Measurements from ENCODE around the gene PRKD2. TPM values are rescaled to one million over a fixed set of nuclear protein-coding genes. Genes with fewer than 3 reads are reported as not detected.

The PRKD2 gene
- polyA plus RNA-seq, 1 donor from 2014 or later = 8.0 TPM

- H3K27me3 ChIP-seq (ENCODE audit: insufficient read depth, low read depth, low read length) = no peaks in the 10 kb centered on the region
- no peak overlapping the region for H3K4me2 ChIP-seq (ENCODE audit: low read length)
- H3K79me2 ChIP-seq (replicated peaks; ENCODE audit: insufficient read depth, low read length) = peaks cover 11% of the 10 kb centered on the region
- no peaks in the 10 kb centered on the region for H3K9me2 ChIP-seq (ENCODE audit: insufficient read depth, low read length)
- H3K36me3 ChIP-seq (ENCODE audit: insufficient read depth, low read length) = no peaks in the 10 kb centered on the region
- peaks cover 18% of the 10 kb centered on the region for H4K20me1 ChIP-seq (ENCODE audit: insufficient read depth)
- H3F3A ChIP-seq (ENCODE audit: insufficient read depth, low read length, poor library complexity, severe bottlenecking) = no peaks in the 10 kb centered on the region
- no peaks in the 10 kb centered on the region for H3K9me3 ChIP-seq (ENCODE audit: low read length)
- H3K9ac ChIP-seq (ENCODE audit: low read length) = no peak overlapping the region
- H3K4me3 ChIP-seq (ENCODE audit: low read length) = no peak overlapping the region
- TF ChIP-seq RAD21 (conservative IDR thresholded peaks at IDR 0.05) (no peak), EP300 (conservative IDR thresholded peaks at IDR 0.05; ENCODE audit: poor library complexity, severe bottlenecking) (no peak), POLR2AphosphoS5 (IDR thresholded peaks at IDR 0.05) (no peak)
- H2AFZ ChIP-seq (ENCODE audit: low read depth, low read length) = no peak overlapping the region
- H3K27ac ChIP-seq (ENCODE audit: low read length) = no peak overlapping the region
These were observed 13.7 kb upstream of the PRKD2 start for GRCh38 chr19:46730595-46730994.

DNA sequence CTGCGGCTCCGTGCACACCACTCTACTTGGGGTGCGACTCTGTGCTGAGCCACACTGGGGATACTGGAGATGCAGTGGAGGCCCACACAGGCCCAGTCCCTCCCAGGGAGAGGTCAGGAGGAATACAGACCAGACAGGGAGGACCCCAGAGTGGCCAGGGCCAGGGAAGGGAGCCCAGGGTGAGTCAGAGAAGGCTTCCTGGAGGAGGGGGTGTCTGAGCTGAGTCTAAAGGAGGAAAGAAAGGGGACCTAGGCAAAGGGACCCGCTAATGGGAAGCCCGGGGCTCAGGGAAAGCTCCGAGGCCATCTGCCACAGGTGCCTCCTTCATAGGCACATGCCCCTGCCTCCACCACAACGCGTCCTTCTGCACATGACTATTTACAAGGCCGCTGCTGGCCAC lies 13.3 kb upstream of the PRKD2 start:
- no peak for TF ChIP-seq SMC3 (conservative IDR thresholded peaks at IDR 0.05; ENCODE audit: poor library complexity)
- TF ChIP-seq EP300 (conservative IDR thresholded peaks at IDR 0.05; ENCODE audit: poor library complexity, severe bottlenecking) = no peak
- TF ChIP-seq MXI1 (conservative IDR thresholded peaks at IDR 0.05; ENCODE audit: poor library complexity, severe bottlenecking) = no peak
- no peak for TF ChIP-seq POLR2AphosphoS5 (IDR thresholded peaks at IDR 0.05)
- no peak for TF ChIP-seq TAF1 (IDR thresholded peaks at IDR 0.05; ENCODE audit: low read depth)
- TF ChIP-seq CTCF (IDR thresholded peaks at IDR 0.05; ENCODE audit: poor library complexity, severe bottlenecking) = no peak
- TF ChIP-seq RAD21 (conservative IDR thresholded peaks at IDR 0.05) = no peak
- no peak for TF ChIP-seq REST (IDR thresholded peaks at IDR 0.05; ENCODE audit: borderline replicate concordance)
- TF ChIP-seq EZH2 (IDR thresholded peaks at IDR 0.05; ENCODE audit: borderline replicate concordance, insufficient read depth, low read length, poor library complexity, severe bottlenecking) = no peak
- H3K27ac ChIP-seq (ENCODE audit: low read length) = no peak overlapping the region
- no peak overlapping the region for H3K9ac ChIP-seq (ENCODE audit: low read length)

GRCh38 chr19:46729696-46730095 lies 12.8 kb upstream of the PRKD2 start:
- H2AFZ ChIP-seq (ENCODE audit: low read depth, low read length) = no peak overlapping the region
- H3K27ac ChIP-seq (ENCODE audit: low read length) = no peak overlapping the region
- no peaks in the 10 kb centered on the region for H3K9me3 ChIP-seq (ENCODE audit: low read length)
- H3K27me3 ChIP-seq (ENCODE audit: insufficient read depth, low read depth, low read length) = no peaks in the 10 kb centered on the region
- H3K4me3 ChIP-seq (ENCODE audit: low read length) = no peak overlapping the region
- H3K36me3 ChIP-seq (ENCODE audit: insufficient read depth, low read length) = no peaks in the 10 kb centered on the region
- TF ChIP-seq RAD21 (conservative IDR thresholded peaks at IDR 0.05) = no peak
- no peak for TF ChIP-seq POLR2AphosphoS5 (IDR thresholded peaks at IDR 0.05)
- TF ChIP-seq SMC3 (conservative IDR thresholded peaks at IDR 0.05; ENCODE audit: poor library complexity) = no peak
- no peak for TF ChIP-seq EP300 (conservative IDR thresholded peaks at IDR 0.05; ENCODE audit: poor library complexity, severe bottlenecking)
- TF ChIP-seq CTCF (IDR thresholded peaks at IDR 0.05; ENCODE audit: poor library complexity, severe bottlenecking) = no peak
- no peak for TF ChIP-seq REST (IDR thresholded peaks at IDR 0.05; ENCODE audit: borderline replicate concordance)
- no peak for TF ChIP-seq TAF1 (IDR thresholded peaks at IDR 0.05; ENCODE audit: low read depth)
- TF ChIP-seq MXI1 (conservative IDR thresholded peaks at IDR 0.05; ENCODE audit: poor library complexity, severe bottlenecking) = no peak
- TF ChIP-seq EZH2 (IDR thresholded peaks at IDR 0.05; ENCODE audit: borderline replicate concordance, insufficient read depth, low read length, poor library complexity, severe bottlenecking) = no peak
- no peaks in the 10 kb centered on the region for H3F3A ChIP-seq (ENCODE audit: insufficient read depth, low read length, poor library complexity, severe bottlenecking)
- no peak overlapping the region for H3K9ac ChIP-seq (ENCODE audit: low read length)
- H3K79me2 ChIP-seq (replicated peaks; ENCODE audit: insufficient read depth, low read length) = peaks cover 11% of the 10 kb centered on the region
- no peak overlapping the region for H3K4me2 ChIP-seq (ENCODE audit: low read length)
- no peaks in the 10 kb centered on the region for H3K9me2 ChIP-seq (ENCODE audit: insufficient read depth, low read length)
- peaks cover 18% of the 10 kb centered on the region for H4K20me1 ChIP-seq (ENCODE audit: insufficient read depth)

More for the DNA sequence above, 13.3 kb upstream of the PRKD2 start:
- H3F3A ChIP-seq (ENCODE audit: insufficient read depth, low read length, poor library complexity, severe bottlenecking) = no peaks in the 10 kb centered on the region
- H3K9me2 ChIP-seq (ENCODE audit: insufficient read depth, low read length) = no peaks in the 10 kb centered on the region
- H3K79me2 ChIP-seq (replicated peaks; ENCODE audit: insufficient read depth, low read length) = peaks cover 11% of the 10 kb centered on the region
- H3K36me3 ChIP-seq (ENCODE audit: insufficient read depth, low read length) = no peaks in the 10 kb centered on the region
- peaks cover 18% of the 10 kb centered on the region for H4K20me1 ChIP-seq (ENCODE audit: insufficient read depth)
- H3K4me3 ChIP-seq (ENCODE audit: low read length) = no peak overlapping the region
- no peak overlapping the region for H3K4me2 ChIP-seq (ENCODE audit: low read length)
- no peak overlapping the region for H2AFZ ChIP-seq (ENCODE audit: low read depth, low read length)
- H3K9me3 ChIP-seq (ENCODE audit: low read length) = no peaks in the 10 kb centered on the region
- no peaks in the 10 kb centered on the region for H3K27me3 ChIP-seq (ENCODE audit: insufficient read depth, low read depth, low read length)
